ENCODE results near the gene MPIG6B. TPM values are rescaled to one million over a fixed set of nuclear protein-coding genes. Genes with fewer than 3 reads are reported as not detected.

The MPIG6B gene
- total RNA-seq, 1 donor from 2014 or later, result 0.19 TPM

- intact Hi-C loops (cut with micrococcal nuclease), result no loop called here
Observed at GRCh38 chr6:31744422-31744821, 21.2 kb downstream of the MPIG6B start.

GRCh38 chr6:31749301-31750036, 26.3 kb downstream of the MPIG6B start:
- TF ChIP-seq, protein P1, sequence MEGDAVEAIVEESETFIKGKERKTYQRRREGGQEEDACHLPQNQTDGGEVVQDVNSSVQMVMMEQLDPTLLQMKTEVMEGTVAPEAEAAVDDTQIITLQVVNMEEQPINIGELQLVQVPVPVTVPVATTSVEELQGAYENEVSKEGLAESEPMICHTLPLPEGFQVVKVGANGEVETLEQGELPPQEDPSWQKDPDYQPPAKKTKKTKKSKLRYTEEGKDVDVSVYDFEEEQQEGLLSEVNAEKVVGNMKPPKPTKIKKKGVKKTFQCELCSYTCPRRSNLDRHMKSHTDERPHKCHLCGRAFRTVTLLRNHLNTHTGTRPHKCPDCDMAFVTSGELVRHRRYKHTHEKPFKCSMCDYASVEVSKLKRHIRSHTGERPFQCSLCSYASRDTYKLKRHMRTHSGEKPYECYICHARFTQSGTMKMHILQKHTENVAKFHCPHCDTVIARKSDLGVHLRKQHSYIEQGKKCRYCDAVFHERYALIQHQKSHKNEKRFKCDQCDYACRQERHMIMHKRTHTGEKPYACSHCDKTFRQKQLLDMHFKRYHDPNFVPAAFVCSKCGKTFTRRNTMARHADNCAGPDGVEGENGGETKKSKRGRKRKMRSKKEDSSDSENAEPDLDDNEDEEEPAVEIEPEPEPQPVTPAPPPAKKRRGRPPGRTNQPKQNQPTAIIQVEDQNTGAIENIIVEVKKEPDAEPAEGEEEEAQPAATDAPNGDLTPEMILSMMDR (IDR thresholded peaks at IDR 0.05; ENCODE audit: borderline replicate concordance), result no peak
- Histone ChIP-seq H3K4me1 (no peaks in the 10 kb centered on the region), H3K27me3 (ENCODE audit: low read depth) (no peaks in the 10 kb centered on the region), H3K27ac (replicated peaks) (no peak overlapping the region), H3K4me3 (no peak overlapping the region), H3K36me3 (no peaks in the 10 kb centered on the region), H3K9me3 (replicated peaks) (no peaks in the 10 kb centered on the region)
- DNase-seq, result no peak
- intact Hi-C loops (cut with micrococcal nuclease), result no loop called here

More at GRCh38 chr6:31744422-31744821, 21.2 kb downstream of the MPIG6B start:
- Histone ChIP-seq H3K4me3 (no peak overlapping the region), H3K27ac (replicated peaks) (no peak overlapping the region), H3K9me3 (replicated peaks) (no peaks in the 10 kb centered on the region), H3K27me3 (ENCODE audit: low read depth) (no peaks in the 10 kb centered on the region), H3K36me3 (no peaks in the 10 kb centered on the region), H3K4me1 (peaks cover 12% of the 10 kb centered on the region)
- DNase-seq, result no peak
- TF ChIP-seq, protein P1 (IDR thresholded peaks at IDR 0.05; ENCODE audit: borderline replicate concordance), result no peak

GRCh38 chr6:31750411-31751022, 27.3 kb downstream of the MPIG6B start:
- DNase-seq, result no peak
- TF ChIP-seq, protein P1 (IDR thresholded peaks at IDR 0.05; ENCODE audit: borderline replicate concordance), result no peak
- Histone ChIP-seq H3K4me3 (no peak overlapping the region), H3K27me3 (ENCODE audit: low read depth) (no peaks in the 10 kb centered on the region), H3K27ac (replicated peaks) (no peak overlapping the region), H3K4me1 (no peaks in the 10 kb centered on the region), H3K36me3 (no peaks in the 10 kb centered on the region), H3K9me3 (replicated peaks) (no peaks in the 10 kb centered on the region)
- intact Hi-C loops (cut with micrococcal nuclease), result no loop called here

GRCh38 chr6:31752739-31753319, 29.7 kb downstream of the MPIG6B start:
- Histone ChIP-seq H3K27me3 (ENCODE audit: low read depth) (no peaks in the 10 kb centered on the region), H3K27ac (replicated peaks) (no peak overlapping the region), H3K4me1 (no peaks in the 10 kb centered on the region), H3K4me3 (no peak overlapping the region), H3K36me3 (no peaks in the 10 kb centered on the region), H3K9me3 (replicated peaks) (no peaks in the 10 kb centered on the region)
- intact Hi-C loops (cut with micrococcal nuclease), result no loop called here
- TF ChIP-seq, protein P1 (IDR thresholded peaks at IDR 0.05; ENCODE audit: borderline replicate concordance), result no peak
- DNase-seq, result no peak

DNA sequence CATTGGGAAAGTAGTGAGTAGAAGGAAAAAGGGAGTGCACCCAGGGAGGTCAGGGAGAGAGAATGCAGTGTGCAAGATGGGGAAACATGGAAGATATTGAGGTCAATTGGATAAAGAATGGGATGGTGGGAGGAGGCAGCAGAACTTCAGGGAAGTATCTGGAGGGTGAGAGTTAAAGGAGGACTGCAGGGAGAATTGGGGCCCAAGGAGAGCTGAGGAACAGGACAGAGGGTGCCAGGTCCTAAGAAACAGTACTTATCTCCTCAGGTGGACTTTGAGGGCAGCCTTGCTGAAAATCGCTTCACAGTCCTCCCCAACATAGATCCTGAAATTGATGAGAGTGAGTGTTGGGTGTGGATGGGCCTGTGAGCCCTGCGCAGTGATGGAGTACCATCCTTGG, 35.1 kb downstream of the MPIG6B start:
- TF ChIP-seq, protein P1 (IDR thresholded peaks at IDR 0.05; ENCODE audit: borderline replicate concordance), result no peak
- Histone ChIP-seq H3K4me1 (peaks cover 4% of the 10 kb centered on the region), H3K4me3 (no peak overlapping the region), H3K27ac (replicated peaks) (no peak overlapping the region), H3K9me3 (replicated peaks) (no peaks in the 10 kb centered on the region), H3K36me3 (no peaks in the 10 kb centered on the region), H3K27me3 (ENCODE audit: low read depth) (no peaks in the 10 kb centered on the region)
- no peak for DNase-seq
- intact Hi-C loops (cut with micrococcal nuclease), result no loop called here

All from left ventricle myocardium inferior (tissue), 1 donor.